Coronary artery (tissue), 2 donors: Measurements from ENCODE around the gene MTMR1.
A peak's percentile ranks its signal among the peaks of the same experiment; 100 is the strongest.

Source experiments
- DNase-seq: peaks from one replicate; pipeline ENCODE4 v3.0.0-alpha.2; 2017; ENCODE audit warnings: low spot score
- H3K27ac ChIP-seq, 2 donors: fragments of 200-600 bp; sonication (generic); one replicate each; pipeline ENCODE4 v1.5.1; 2016 to 2019
- H3K4me3 ChIP-seq: fragments of 200-600 bp; sonication (generic); 2 replicates; pipeline ENCODE4 v1.5.1; 2016; ENCODE audit warnings: mild to moderate bottlenecking, moderate library complexity
- TF ChIP-seq, protein P1 (sequence below): fragments of 200-600 bp; sonication (generic); IDR thresholded peaks from one replicate; pipeline ENCODE4 v1.5.1; 2019; ENCODE audit warnings: antibody characterized with exemption

Gene MTMR1

DNA sequence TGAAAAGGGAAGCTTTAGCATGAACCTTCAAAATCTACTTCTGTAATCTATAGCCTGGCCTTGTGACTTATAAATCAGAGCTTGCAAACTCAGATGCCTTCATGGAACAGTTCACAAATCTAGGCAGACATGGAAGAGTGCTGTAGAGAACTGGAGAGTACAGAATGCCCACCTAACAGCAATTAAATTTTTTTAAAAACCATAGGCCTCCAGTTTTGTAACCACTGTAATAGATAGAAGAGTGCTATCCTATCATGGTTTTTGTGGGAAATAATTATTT lies 10.4 kb downstream of the MTMR1 start:
- H3K27ac ChIP-seq, result peak overlapping the region; percentile 11 to 55
- H3K4me3 ChIP-seq, result no peak overlapping the region
- TF ChIP-seq, protein P1, sequence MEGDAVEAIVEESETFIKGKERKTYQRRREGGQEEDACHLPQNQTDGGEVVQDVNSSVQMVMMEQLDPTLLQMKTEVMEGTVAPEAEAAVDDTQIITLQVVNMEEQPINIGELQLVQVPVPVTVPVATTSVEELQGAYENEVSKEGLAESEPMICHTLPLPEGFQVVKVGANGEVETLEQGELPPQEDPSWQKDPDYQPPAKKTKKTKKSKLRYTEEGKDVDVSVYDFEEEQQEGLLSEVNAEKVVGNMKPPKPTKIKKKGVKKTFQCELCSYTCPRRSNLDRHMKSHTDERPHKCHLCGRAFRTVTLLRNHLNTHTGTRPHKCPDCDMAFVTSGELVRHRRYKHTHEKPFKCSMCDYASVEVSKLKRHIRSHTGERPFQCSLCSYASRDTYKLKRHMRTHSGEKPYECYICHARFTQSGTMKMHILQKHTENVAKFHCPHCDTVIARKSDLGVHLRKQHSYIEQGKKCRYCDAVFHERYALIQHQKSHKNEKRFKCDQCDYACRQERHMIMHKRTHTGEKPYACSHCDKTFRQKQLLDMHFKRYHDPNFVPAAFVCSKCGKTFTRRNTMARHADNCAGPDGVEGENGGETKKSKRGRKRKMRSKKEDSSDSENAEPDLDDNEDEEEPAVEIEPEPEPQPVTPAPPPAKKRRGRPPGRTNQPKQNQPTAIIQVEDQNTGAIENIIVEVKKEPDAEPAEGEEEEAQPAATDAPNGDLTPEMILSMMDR, result no peak
- no peak for DNase-seq

DNA sequence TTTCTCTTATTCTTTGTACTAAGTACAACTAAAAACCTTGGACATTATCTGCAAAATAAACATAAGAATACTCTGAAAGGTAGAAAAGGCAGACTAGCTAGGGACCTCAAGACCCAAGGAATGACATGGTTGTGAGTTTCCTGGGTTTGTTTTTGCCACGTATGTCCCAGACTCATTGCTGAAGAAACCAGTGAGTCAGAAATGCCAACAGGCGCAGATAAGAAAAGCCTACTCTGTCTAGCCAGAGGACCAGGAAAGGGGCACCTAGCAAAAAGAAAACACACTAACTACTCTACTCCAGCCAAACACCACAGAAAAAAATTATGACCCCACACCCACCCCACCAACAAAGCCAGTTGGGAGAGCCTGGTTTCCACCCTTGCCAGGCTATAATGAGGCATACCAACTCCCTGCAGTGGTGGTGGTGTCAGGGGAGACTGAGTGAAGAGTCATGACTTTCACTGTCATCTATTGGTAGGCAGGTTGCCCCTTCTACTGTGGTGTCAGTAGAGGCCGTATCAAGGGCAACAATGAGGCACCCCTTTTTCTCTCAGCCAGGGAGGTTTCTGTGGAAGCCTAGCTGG lies 10.9 kb downstream of the MTMR1 start:
- no peak for DNase-seq
- Histone ChIP-seq H3K4me3 (no peak overlapping the region), H3K27ac (peak overlapping the region; percentile 66 to 72)
- TF ChIP-seq, protein P1, result no peak

DNA sequence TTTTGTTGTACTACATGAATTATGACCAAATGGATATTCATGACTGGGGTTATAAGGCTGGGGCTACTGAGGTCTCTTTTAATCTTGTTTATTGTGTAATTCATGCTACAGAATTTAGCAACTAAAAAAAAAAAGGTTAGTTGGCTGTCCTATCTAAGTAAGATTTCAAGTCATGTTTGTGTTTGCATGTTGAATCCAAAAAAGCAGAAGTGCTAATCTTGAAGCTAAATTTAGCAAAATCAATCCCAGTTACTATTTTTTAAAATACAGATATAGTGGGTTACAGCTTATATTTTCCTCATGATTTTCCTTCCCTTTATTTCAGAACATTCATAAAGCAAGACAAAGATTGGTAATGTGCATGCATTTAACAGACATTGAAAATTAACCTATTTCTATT lies 19.4 kb downstream of the MTMR1 start:
- Histone ChIP-seq H3K27ac (no peak overlapping the region), H3K4me3 (no peak overlapping the region)
- no peak for DNase-seq
- TF ChIP-seq, protein P1, result no peak

DNA sequence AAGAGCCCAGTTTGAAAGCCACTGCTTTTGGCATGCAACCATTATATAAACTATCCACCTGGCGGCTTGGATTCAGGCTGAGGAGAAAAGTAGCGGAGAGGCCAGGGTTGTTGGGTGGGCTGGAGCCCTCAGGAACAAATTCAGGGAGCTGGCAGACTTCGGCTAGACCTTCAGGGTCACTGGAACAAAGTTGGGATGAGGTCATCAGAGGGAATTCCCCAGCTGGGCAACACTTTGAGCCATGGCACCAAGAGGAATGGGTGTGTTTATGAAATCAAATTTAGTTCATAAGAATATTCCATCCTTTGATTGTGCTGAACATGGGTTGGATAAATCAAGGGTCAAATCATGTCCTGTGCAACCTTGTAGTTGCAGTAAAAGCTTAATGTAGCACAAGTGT lies 22.0 kb downstream of the MTMR1 start:
- Histone ChIP-seq H3K4me3 (no peak overlapping the region), H3K27ac (no peak overlapping the region)
- TF ChIP-seq, protein P1, result no peak
- DNase-seq, result no peak

DNA sequence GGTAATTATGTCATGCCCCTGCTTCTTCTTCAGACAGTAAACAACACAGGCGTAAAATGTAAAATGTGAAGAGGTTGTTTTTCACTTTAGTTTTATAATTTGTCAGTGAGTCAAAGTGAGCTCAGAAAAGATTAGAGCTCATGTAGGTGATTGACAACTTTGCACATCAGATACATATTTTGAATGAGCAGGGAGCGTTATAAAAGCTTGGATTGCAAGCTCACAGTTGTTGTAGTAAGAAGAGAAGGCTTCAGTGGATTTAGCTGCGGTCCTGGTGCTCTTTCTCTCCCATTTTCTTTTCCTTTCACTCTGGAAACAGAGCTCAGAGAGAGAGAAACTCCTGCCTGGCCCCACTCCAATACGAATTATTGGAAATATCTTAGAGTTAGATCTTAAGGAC lies 26.4 kb downstream of the MTMR1 start:
- H3K4me3 ChIP-seq, result no peak overlapping the region
- H3K27ac ChIP-seq, result no peak overlapping the region
- TF ChIP-seq, protein P1, result no peak
- no peak for DNase-seq

DNA sequence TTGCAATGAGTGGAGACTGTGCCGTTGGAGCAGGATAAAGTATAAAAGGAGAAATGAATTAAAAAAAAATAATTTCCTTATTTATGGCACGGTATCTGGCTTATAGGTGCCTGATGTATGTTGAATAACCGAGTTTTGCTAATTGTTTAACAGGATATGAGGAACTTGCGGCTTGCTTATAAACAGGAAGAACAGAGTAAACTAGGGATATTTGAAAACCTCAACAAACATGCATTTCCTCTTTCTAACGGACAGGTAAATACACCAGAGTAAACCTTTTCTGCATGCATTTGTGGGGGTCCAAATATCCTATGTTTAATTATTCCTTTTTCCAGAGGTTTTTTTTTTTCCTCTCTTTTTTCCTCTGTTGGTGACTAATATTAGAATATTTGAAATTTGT lies 36.8 kb downstream of the MTMR1 start:
- Histone ChIP-seq H3K4me3 (no peak overlapping the region), H3K27ac (no peak overlapping the region)
- TF ChIP-seq, protein P1, result no peak
- no peak for DNase-seq

DNA sequence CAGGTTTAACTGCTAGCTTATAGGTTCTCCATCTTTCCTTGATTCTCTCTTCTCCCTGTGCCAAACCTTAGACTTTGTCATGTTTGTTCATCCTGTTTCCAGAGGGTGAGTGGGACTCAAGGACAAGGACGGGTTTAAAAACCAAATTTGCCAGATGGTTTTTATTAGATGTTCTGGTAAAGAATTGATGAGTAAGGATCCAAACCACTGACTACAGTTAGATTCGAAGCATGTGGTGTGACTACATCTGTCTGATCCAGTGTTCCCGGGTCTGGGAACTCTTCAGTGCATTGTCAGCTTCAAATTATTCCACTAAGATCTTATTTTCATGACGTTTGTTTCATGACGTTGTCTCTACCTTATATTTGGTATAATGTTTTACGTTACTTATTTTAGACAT lies 37.5 kb downstream of the MTMR1 start:
- Histone ChIP-seq H3K27ac (no peak overlapping the region), H3K4me3 (no peak overlapping the region)
- TF ChIP-seq, protein P1, result no peak
- DNase-seq, result no peak
